ENCODE results near the gene TIAM1. TPM values are rescaled to one million over a fixed set of nuclear protein-coding genes. Genes with fewer than 3 reads are reported as not detected.
A peak's percentile ranks its signal among the peaks of the same experiment; 100 is the strongest.

Gene TIAM1
- total RNA-seq, 3 donors from 2014 or later: 6.2 to 11.6 (median 10.4) TPM

DNA sequence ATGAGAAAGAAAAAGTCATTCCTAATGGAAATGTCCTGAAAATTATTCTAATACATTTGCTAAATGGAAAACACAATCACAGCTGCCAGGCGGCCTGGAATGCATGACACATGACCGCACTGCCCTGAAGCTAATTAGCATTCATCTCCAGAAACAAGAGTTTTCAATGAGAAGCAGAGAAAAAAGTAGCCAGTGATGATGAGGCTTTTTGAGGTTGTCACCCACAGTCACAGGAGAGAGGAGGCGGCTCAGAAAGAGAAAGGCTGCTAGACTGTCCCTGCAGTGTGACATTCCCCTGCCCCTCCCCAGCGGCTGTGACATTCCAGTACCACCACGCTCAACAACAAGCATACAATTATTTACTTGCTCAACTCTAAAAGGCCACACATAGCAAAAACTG, 182.9 kb downstream of the TIAM1 start:
- Histone ChIP-seq H3K36me3 (ENCODE audit: low read depth) (no peaks in the 10 kb centered on the region), H3K4me1 (ENCODE audit: low read depth) (no peaks in the 10 kb centered on the region), H3K9me3 (peaks cover 10% of the 10 kb centered on the region), H3K4me3 (no peak overlapping the region)
- DNase-seq (no peak), ATAC-seq (no peak)
- TF ChIP-seq, protein P1, sequence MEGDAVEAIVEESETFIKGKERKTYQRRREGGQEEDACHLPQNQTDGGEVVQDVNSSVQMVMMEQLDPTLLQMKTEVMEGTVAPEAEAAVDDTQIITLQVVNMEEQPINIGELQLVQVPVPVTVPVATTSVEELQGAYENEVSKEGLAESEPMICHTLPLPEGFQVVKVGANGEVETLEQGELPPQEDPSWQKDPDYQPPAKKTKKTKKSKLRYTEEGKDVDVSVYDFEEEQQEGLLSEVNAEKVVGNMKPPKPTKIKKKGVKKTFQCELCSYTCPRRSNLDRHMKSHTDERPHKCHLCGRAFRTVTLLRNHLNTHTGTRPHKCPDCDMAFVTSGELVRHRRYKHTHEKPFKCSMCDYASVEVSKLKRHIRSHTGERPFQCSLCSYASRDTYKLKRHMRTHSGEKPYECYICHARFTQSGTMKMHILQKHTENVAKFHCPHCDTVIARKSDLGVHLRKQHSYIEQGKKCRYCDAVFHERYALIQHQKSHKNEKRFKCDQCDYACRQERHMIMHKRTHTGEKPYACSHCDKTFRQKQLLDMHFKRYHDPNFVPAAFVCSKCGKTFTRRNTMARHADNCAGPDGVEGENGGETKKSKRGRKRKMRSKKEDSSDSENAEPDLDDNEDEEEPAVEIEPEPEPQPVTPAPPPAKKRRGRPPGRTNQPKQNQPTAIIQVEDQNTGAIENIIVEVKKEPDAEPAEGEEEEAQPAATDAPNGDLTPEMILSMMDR (IDR thresholded peaks at IDR 0.05): no peak
- intact Hi-C loops (cut with DNase I, micrococcal nuclease): no loop called here

DNA sequence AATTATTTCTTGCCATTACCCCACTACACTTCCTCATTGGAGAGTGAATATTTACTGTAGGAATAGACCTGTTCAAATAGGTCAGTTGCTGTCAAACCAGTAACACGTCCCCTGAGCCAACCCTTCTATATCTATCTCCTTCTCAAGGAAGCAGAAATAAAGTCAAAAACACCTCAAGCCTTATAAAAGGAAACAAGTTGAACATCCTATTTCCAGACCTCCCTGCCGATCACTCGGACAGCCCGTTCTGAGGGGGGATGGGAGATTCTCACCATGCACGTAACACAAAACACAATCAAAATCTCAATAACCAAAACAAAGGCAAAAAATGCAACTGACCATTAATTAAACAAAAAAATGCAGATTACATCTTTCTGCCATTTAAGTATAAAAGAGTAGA, 184.3 kb downstream of the TIAM1 start:
- Histone ChIP-seq H3K4me1 (ENCODE audit: low read depth) (no peaks in the 10 kb centered on the region), H3K9me3 (peaks cover 15% of the 10 kb centered on the region), H3K4me3 (no peak overlapping the region), H3K36me3 (ENCODE audit: low read depth) (no peaks in the 10 kb centered on the region)
- DNase-seq (no peak), ATAC-seq (no peak)
- TF ChIP-seq, protein P1 (IDR thresholded peaks at IDR 0.05): no peak
- intact Hi-C loops (cut with DNase I, micrococcal nuclease): no loop called here

DNA sequence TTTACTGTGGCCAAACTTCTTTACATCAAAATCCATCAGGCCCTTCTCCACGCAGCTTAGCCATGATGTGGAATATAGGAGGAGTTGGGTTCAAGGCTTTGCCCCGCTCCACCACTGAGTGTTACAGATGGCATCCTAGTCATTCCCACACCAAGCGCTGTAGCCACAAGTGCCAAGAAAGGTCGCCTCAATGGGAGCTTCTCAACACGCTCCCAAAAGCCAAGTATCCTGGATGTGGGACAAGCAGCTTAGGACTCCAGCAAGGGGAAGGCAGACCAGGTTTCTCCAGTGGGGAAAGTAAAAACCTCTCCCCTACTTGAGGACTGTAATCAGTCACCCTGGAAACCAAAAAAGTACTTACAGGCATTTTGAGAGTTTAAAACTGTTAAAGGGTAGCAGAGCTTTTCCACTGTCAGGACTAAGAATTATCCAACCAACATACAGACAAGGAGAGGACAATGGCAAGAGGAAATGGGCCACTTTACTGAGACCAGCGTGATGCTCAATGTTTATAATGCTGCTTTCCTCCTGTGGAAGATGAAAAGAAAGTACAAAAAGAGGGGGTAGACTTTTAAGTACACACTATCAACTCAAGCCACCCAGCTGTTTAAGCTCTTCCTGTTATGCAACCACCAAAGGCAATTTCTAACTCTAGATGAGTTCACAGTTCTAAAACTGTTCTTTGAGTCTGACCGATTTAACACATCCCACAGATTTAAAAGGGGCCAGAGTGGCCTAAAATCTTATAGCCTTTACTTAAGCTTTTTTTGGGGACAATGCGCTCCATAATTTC, 185.1 kb downstream of the TIAM1 start:
- intact Hi-C loops (cut with DNase I, micrococcal nuclease): no loop called here
- ATAC-seq: peak; percentile 41
- TF ChIP-seq, protein P1 (IDR thresholded peaks at IDR 0.05): no peak
- Histone ChIP-seq H3K36me3 (ENCODE audit: low read depth) (no peaks in the 10 kb centered on the region), H3K9me3 (peaks cover 15% of the 10 kb centered on the region), H3K4me3 (no peak overlapping the region), H3K4me1 (ENCODE audit: low read depth) (no peaks in the 10 kb centered on the region)
- DNase-seq: no peak

- intact Hi-C loops (cut with DNase I, micrococcal nuclease): no loop called here
- DNase-seq (no peak), ATAC-seq (no peak)
- Histone ChIP-seq H3K36me3 (ENCODE audit: low read depth) (no peaks in the 10 kb centered on the region), H3K4me1 (ENCODE audit: low read depth) (no peaks in the 10 kb centered on the region), H3K9me3 (peaks cover 15% of the 10 kb centered on the region), H3K4me3 (no peak overlapping the region)
- TF ChIP-seq, protein P1 (IDR thresholded peaks at IDR 0.05): no peak
Measured at GRCh38 chr21:31157756-31158155, 186.3 kb downstream of the TIAM1 start.

- intact Hi-C loops (cut with DNase I, micrococcal nuclease): no loop called here
- Histone ChIP-seq H3K9me3 (peaks cover 15% of the 10 kb centered on the region), H3K4me3 (no peak overlapping the region), H3K36me3 (ENCODE audit: low read depth) (no peaks in the 10 kb centered on the region), H3K4me1 (ENCODE audit: low read depth) (no peaks in the 10 kb centered on the region)
- ATAC-seq (no peak), DNase-seq (no peak)
- TF ChIP-seq, protein P1 (IDR thresholded peaks at IDR 0.05): no peak
Measured at GRCh38 chr21:31156662-31157061, 187.4 kb downstream of the TIAM1 start.

All from mucosa of descending colon (tissue), 3 donors.